Liver (tissue), 3 donors: Measurements from ENCODE around the gene HMSD.

Experiments used
- EGR1 ChIP-seq, 2 donors: IDR thresholded peaks; 2 replicates each; pipeline ENCODE4 v1.6.1; 2016 to 2018; ENCODE audit warnings: antibody characterized with exemption in 2 of 2, low read depth in 2 of 2
- GABPA ChIP-seq, 2 donors: IDR thresholded peaks in 1 of 2; conservative IDR thresholded peaks in 1 of 2; 2 replicates each; pipeline ENCODE4 v1.6.1; 2016; ENCODE audit warnings: antibody characterized with exemption in 2 of 2, mild to moderate bottlenecking in 1 of 2, moderate library complexity in 1 of 2
- JUND ChIP-seq, 2 donors: IDR thresholded peaks; 2 replicates each; pipeline ENCODE4 v1.6.1; 2016; ENCODE audit warnings: antibody characterized with exemption in 2 of 2
- RAD21 ChIP-seq, 2 donors: IDR thresholded peaks; 2 replicates each; pipeline ENCODE4 v1.6.1; 2016; ENCODE audit warnings: antibody characterized with exemption in 2 of 2, mild to moderate bottlenecking in 2 of 2
- YY1 ChIP-seq: IDR thresholded peaks from 2 replicates; pipeline ENCODE4 v1.6.1; 2016; ENCODE audit warnings: antibody characterized with exemption, mild to moderate bottlenecking
- TF ChIP-seq, protein P1 (sequence below): fragments of 150-350 bp; IDR thresholded peaks from 2 replicates; pipeline ENCODE4 v1.5.1; 2017; ENCODE audit warnings: improper control_type of control experiment, low read depth, low read length; ENCODE audit not compliant: missing input control
- TF ChIP-seq, protein P2 (sequence below): IDR thresholded peaks from 2 replicates; pipeline ENCODE4 v1.6.1; 2016; ENCODE audit warnings: antibody characterized with exemption
- donor health status: healthy.
- donor health status: healthy.

DNA sequence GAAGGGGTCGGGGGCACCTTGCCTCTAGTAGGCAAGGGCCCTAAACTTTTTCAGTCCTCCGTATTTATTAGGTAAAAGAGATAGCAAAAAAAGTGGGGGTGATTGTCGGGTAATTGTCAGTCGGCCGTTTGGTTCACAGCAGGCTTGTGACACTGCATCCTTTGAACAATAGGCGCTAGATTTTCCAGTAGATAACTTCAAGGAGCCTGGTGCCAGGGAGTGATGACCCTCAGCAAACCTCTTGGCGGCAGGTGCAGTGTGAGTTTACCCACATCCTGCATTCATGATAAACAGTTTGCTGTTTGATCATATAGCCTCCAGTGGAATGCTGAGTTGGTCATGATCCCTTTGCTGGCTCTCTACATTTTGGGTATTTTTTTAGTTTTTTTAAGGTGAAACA, 43.6 kb downstream of the HMSD start:
- TF ChIP-seq, protein P1, sequence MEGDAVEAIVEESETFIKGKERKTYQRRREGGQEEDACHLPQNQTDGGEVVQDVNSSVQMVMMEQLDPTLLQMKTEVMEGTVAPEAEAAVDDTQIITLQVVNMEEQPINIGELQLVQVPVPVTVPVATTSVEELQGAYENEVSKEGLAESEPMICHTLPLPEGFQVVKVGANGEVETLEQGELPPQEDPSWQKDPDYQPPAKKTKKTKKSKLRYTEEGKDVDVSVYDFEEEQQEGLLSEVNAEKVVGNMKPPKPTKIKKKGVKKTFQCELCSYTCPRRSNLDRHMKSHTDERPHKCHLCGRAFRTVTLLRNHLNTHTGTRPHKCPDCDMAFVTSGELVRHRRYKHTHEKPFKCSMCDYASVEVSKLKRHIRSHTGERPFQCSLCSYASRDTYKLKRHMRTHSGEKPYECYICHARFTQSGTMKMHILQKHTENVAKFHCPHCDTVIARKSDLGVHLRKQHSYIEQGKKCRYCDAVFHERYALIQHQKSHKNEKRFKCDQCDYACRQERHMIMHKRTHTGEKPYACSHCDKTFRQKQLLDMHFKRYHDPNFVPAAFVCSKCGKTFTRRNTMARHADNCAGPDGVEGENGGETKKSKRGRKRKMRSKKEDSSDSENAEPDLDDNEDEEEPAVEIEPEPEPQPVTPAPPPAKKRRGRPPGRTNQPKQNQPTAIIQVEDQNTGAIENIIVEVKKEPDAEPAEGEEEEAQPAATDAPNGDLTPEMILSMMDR: no peak
- TF ChIP-seq GABPA (IDR thresholded peaks at IDR 0.05 in 1 of 2, conservative IDR thresholded peaks at IDR 0.05 in 1 of 2) (no peak), EGR1 (IDR thresholded peaks at IDR 0.05; ENCODE audit: low read depth in 2 of 2) (no peak), YY1 (no peak), JUND (IDR thresholded peaks at IDR 0.05) (no peak), RAD21 (IDR thresholded peaks at IDR 0.05) (no peak)
- TF ChIP-seq, protein P2, sequence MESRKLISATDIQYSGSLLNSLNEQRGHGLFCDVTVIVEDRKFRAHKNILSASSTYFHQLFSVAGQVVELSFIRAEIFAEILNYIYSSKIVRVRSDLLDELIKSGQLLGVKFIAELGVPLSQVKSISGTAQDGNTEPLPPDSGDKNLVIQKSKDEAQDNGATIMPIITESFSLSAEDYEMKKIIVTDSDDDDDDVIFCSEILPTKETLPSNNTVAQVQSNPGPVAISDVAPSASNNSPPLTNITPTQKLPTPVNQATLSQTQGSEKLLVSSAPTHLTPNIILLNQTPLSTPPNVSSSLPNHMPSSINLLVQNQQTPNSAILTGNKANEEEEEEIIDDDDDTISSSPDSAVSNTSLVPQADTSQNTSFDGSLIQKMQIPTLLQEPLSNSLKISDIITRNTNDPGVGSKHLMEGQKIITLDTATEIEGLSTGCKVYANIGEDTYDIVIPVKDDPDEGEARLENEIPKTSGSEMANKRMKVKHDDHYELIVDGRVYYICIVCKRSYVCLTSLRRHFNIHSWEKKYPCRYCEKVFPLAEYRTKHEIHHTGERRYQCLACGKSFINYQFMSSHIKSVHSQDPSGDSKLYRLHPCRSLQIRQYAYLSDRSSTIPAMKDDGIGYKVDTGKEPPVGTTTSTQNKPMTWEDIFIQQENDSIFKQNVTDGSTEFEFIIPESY: no peak
